Activated CD8-positive, alpha-beta T cell treated with anti-CD3 and anti-CD28 coated beads for 36 hours (primary cell): Measurements from ENCODE around the gene SUCLG2. TPM values are rescaled to one million over a fixed set of nuclear protein-coding genes. Genes with fewer than 3 reads are reported as not detected.
A peak's percentile ranks its signal among the peaks of the same experiment; 100 is the strongest.

Source experiments
- ATAC-seq: fragments of 200-7000 bp; cut with Tn5 transposase; one replicate; pipeline ENCODE4 v1.10.0; 2021; ENCODE audit warnings: mild to moderate bottlenecking, moderate library complexity
- CTCF ChIA-PET: fragments of 350-600 bp; sonication (Branson Sonifier 250); formaldehyde crosslinking; loops from one replicate; lab custom pipeline; 2021; ENCODE audit warnings: antibody characterized with exemption; lab: Charles Lee
- POLR2A ChIA-PET: fragments of 350-600 bp; sonication (Branson Sonifier 250); formaldehyde crosslinking; loops from one replicate; lab custom pipeline; 2021; ENCODE audit warnings: antibody characterized with exemption; lab: Charles Lee
- DNase-seq: peaks from one replicate; pipeline ENCODE4 v3.0.0-alpha.2; 2020
- H3K27ac Mint-ChIP-seq: one replicate; pipeline ENCODE4 v1.8.0; 2021; ENCODE audit warnings: mild to moderate bottlenecking, mixed read lengths
- H3K27me3 Mint-ChIP-seq: one replicate; pipeline ENCODE4 v1.8.0; 2021; ENCODE audit warnings: mixed read lengths
- H3K36me3 Mint-ChIP-seq: one replicate; pipeline ENCODE4 v1.8.0; 2021; ENCODE audit warnings: low read depth, mixed read lengths
- H3K4me1 Mint-ChIP-seq: one replicate; pipeline ENCODE4 v1.8.0; 2021; ENCODE audit warnings: low read depth, mixed read lengths
- H3K4me3 Mint-ChIP-seq: one replicate; pipeline ENCODE4 v1.8.0; 2021; ENCODE audit warnings: mild to moderate bottlenecking, moderate library complexity, mixed read lengths
- H3K9me3 Mint-ChIP-seq: one replicate; pipeline ENCODE4 v1.8.0; 2021; ENCODE audit warnings: mixed read lengths
- CTCF ChIP-seq: fragments of 200-600 bp; IDR thresholded peaks from one replicate; pipeline ENCODE4 v1.8.0; 2022; ENCODE audit warnings: antibody characterized with exemption, mild to moderate bottlenecking
- intact Hi-C: fragments of 100-400 bp; cut with micrococcal nuclease; formaldehyde crosslinking; loops from one replicate; pipeline ENCODE4 v1.10.0; 2022
- total RNA-seq, 2 experiments: library from RNA; stranded (reverse); gene quantifications; one replicate each; pipeline ENCODE4 v1.2.3, GENCODE V29; 2021

SUCLG2 gene
- total RNA-seq, 2 experiments from 2014 or later, result 61.3 to 65.5 TPM

GRCh38 chr3:67381667-67382272 is 272.6 kb downstream of the SUCLG2 start:
- H3K27ac Mint-ChIP-seq, result no peak overlapping the region
- H3K9me3 Mint-ChIP-seq, result peaks cover 8% of the 10 kb centered on the region
- H3K4me1 Mint-ChIP-seq, result peaks cover 11% of the 10 kb centered on the region
- intact Hi-C loops, result loop anchor here (2.0 to 10.0 kb wide), 2 partner anchors 273 to 409 kb away; partner anchors contain the start of gene SUCLG2
- H3K4me3 Mint-ChIP-seq, result no peak overlapping the region
- POLR2A ChIA-PET, result no interaction called here
- peak; percentile 68 for TF ChIP-seq CTCF
- no peak for ATAC-seq
- CTCF ChIA-PET, result interaction anchor here (0.6 to 8.1 kb wide), 6 partner anchors 8 to 839 kb away, joined by 3 to 59 read pairs (median 4); no protein-coding TSS in a partner anchor
- peaks cover 28% of the 10 kb centered on the region for H3K36me3 Mint-ChIP-seq
- H3K27me3 Mint-ChIP-seq, result no peaks in the 10 kb centered on the region
- DNase-seq, result peak; percentile 40

- ChIA-PET CTCF (interaction anchor here (0.9 to 8.1 kb wide), 3 partner anchors 266 to 441 kb away, joined by 3 to 59 read pairs (median 6); no protein-coding TSS in a partner anchor), POLR2A (no interaction called here)
- Mint-ChIP-seq H3K36me3 (peaks cover 30% of the 10 kb centered on the region), H3K27ac (no peak overlapping the region), H3K27me3 (no peaks in the 10 kb centered on the region), H3K4me3 (no peak overlapping the region), H3K9me3 (no peaks in the 10 kb centered on the region), H3K4me1 (peaks cover 2% of the 10 kb centered on the region)
- intact Hi-C loops, result loop anchor here (2.0 to 10.0 kb wide), 2 partner anchors 275 to 411 kb away; partner anchors contain the start of gene SUCLG2
- no peak for TF ChIP-seq CTCF
- no peak for ATAC-seq
- no peak for DNase-seq
These were observed 274.3 kb downstream of the SUCLG2 start for GRCh38 chr3:67380118-67380517.

GRCh38 chr3:67377299-67377698 is 277.1 kb downstream of the SUCLG2 start:
- H3K4me1 Mint-ChIP-seq, result no peaks in the 10 kb centered on the region
- ChIA-PET CTCF (interaction anchor here (8.1 kb wide), 1 partner anchor 413 kb away, joined by 59 read pairs; no protein-coding TSS in a partner anchor), POLR2A (interaction anchor here (0.6 kb wide), 1 partner anchor 629 kb away, joined by 3 read pairs; no protein-coding TSS in a partner anchor)
- no peak overlapping the region for H3K27ac Mint-ChIP-seq
- H3K9me3 Mint-ChIP-seq, result no peaks in the 10 kb centered on the region
- peaks cover 40% of the 10 kb centered on the region for H3K36me3 Mint-ChIP-seq
- DNase-seq, result no peak
- no peak overlapping the region for H3K4me3 Mint-ChIP-seq
- intact Hi-C loops, result no loop called here
- no peaks in the 10 kb centered on the region for H3K27me3 Mint-ChIP-seq
- no peak for TF ChIP-seq CTCF
- no peak for ATAC-seq

- H3K27me3 Mint-ChIP-seq, result no peaks in the 10 kb centered on the region
- DNase-seq (no peak), ATAC-seq (no peak)
- intact Hi-C loops, result no loop called here
- CTCF ChIA-PET, result interaction anchor here (1.0 kb wide), 1 partner anchor 299 kb away, joined by 3 read pairs; no protein-coding TSS in a partner anchor
- no peak for TF ChIP-seq CTCF
- H3K27ac Mint-ChIP-seq, result no peak overlapping the region
- no peak overlapping the region for H3K4me3 Mint-ChIP-seq
- POLR2A ChIA-PET, result no interaction called here
- H3K9me3 Mint-ChIP-seq, result no peaks in the 10 kb centered on the region
- H3K4me1 Mint-ChIP-seq, result no peaks in the 10 kb centered on the region
- H3K36me3 Mint-ChIP-seq, result peaks cover 43% of the 10 kb centered on the region
These were observed 278.0 kb downstream of the SUCLG2 start for GRCh38 chr3:67376416-67376815.

- no peak for ATAC-seq
- intact Hi-C loops, result no loop called here
- Mint-ChIP-seq H3K27me3 (no peaks in the 10 kb centered on the region), H3K4me1 (no peaks in the 10 kb centered on the region), H3K27ac (no peak overlapping the region), H3K36me3 (peaks cover 43% of the 10 kb centered on the region), H3K4me3 (no peak overlapping the region), H3K9me3 (no peaks in the 10 kb centered on the region)
- DNase-seq, result no peak
- ChIA-PET CTCF (interaction anchor here (1.0 to 1.1 kb wide), 3 partner anchors 9 to 414 kb away, joined by 3 to 4 read pairs (median 3); no protein-coding TSS in a partner anchor), POLR2A (no interaction called here)
- no peak for TF ChIP-seq CTCF
These were observed 278.4 kb downstream of the SUCLG2 start for GRCh38 chr3:67375976-67376375.
